Measurements from ENCODE around the gene MALL. TPM values are rescaled to one million over a fixed set of nuclear protein-coding genes. Genes with fewer than 3 reads are reported as not detected.
"Not testable (repeated sequence)": the region's sequence is repeated elsewhere in the genome, so short reads cannot be mapped to it uniquely, and the experiment has no call there.

Gene MALL
- total RNA-seq, 2 donors from 2014 or later, result 0.12 to 0.13 TPM

DNA sequence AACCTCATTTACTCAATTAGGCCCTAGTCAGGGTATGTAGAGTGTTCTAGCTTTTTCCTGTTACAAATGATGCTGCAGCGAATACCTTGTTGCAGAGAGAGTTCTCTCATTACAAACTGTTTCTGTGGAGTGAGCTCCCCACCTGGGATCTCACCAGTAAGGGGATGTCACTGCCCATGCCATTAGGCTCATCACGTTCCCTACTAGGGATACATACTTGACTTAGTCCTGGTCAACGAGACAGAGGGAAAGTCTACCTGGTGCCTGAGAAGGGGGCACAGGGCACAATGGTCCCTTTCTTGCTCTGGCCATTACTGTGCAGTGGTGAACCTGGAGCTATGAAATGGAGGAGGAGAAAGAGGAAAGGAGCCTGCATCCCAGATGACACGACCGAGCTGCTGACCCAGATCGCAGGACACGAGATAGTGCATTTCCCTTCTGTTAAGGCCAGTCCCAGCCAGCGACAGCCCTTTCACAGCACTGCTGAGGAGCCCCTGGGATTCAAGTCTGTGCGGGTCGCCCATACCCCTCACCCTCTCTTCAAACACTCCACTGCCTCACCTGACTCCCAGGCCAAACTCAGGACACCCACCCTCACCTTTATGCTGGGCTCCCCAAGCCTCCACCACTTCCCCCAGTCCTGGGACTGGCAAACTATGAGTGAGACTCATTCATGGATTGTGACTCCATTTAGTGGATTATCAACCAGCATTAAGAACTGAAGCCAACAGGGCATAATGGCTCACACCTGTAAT lies 16.0 kb downstream of the MALL start:
- DNase-seq (no peak), ATAC-seq (no peak)
- no peaks in the 10 kb centered on the region for H3K36me3 Mint-ChIP-seq (ENCODE audit: low read depth)
- peaks cover 42% of the 10 kb centered on the region for H3K27me3 Mint-ChIP-seq
- H3K9me3 ChIP-seq (ENCODE audit: control insufficient read depth, low read length, poor library complexity, severe bottlenecking), result no peaks in the 10 kb centered on the region
- no peak overlapping the region for H3K27ac Mint-ChIP-seq
- no peak overlapping the region for H3K4me3 Mint-ChIP-seq
- H3K4me1 Mint-ChIP-seq, result peaks cover 10% of the 10 kb centered on the region

GRCh38 chr2:110099038-110099425 lies 16.6 kb downstream of the MALL start:
- Mint-ChIP-seq H3K27me3 (peaks cover 36% of the 10 kb centered on the region), H3K36me3 (ENCODE audit: low read depth) (no peaks in the 10 kb centered on the region), H3K4me1 (peaks cover 8% of the 10 kb centered on the region), H3K27ac (no peak overlapping the region), H3K4me3 (no peak overlapping the region)
- no peak for DNase-seq
- ATAC-seq, result no peak
- no peaks in the 10 kb centered on the region for H3K9me3 ChIP-seq (ENCODE audit: control insufficient read depth, low read length, poor library complexity, severe bottlenecking)

DNA sequence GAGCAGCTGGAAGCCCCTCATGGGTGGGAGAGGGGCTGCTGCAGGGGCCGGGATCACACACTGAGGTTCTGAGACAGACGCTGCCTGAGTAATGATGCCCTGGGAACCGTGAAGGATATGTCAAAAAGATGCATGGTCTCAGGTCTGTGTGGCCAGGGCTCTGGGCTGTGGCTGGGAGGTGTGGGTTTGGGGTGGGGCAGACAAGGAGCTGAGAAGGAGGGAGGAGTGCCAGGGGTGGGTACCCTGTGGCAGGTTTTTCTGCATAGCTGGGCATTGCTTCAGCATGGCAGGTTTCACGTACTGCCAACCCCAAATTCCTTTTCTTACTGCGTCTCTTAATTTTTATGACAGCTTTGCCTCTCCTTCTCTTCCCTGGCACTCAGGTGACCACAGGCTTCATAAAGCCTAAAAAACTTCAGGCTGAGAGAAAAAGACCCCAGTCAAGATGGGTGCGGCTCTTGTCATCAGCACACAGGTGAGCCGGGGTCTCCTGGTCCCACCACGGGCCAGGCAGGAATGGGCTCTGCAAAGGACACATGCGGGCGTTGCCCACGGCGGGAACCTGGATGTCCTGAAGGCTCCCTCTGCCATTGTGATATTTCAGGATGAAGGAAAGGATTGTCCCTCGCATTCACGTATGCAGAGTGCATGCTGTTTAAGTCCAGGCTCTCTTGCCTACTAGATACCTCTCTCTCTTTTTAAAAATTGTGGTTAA lies 18.0 kb downstream of the MALL start:
- Mint-ChIP-seq H3K4me3 (no peak overlapping the region), H3K27me3 (peaks cover 32% of the 10 kb centered on the region), H3K27ac (no peak overlapping the region), H3K36me3 (ENCODE audit: low read depth) (no peaks in the 10 kb centered on the region), H3K4me1 (peaks cover 7% of the 10 kb centered on the region)
- no peaks in the 10 kb centered on the region for H3K9me3 ChIP-seq (ENCODE audit: control insufficient read depth, low read length, poor library complexity, severe bottlenecking)
- ATAC-seq (no peak), DNase-seq (no peak)

GRCh38 chr2:110095994-110096633 lies 19.5 kb downstream of the MALL start:
- ATAC-seq (no peak), DNase-seq (no peak)
- H3K9me3 ChIP-seq (ENCODE audit: control insufficient read depth, low read length, poor library complexity, severe bottlenecking), result no peaks in the 10 kb centered on the region
- H3K27me3 Mint-ChIP-seq, result peaks cover 17% of the 10 kb centered on the region
- H3K4me1 Mint-ChIP-seq, result no peaks in the 10 kb centered on the region
- no peak overlapping the region for H3K27ac Mint-ChIP-seq
- H3K36me3 Mint-ChIP-seq (ENCODE audit: low read depth), result no peaks in the 10 kb centered on the region
- H3K4me3 Mint-ChIP-seq, result no peak overlapping the region

GRCh38 chr2:110094884-110095534 lies 20.6 kb downstream of the MALL start:
- not testable (repeated sequence) for H3K9me3 ChIP-seq (ENCODE audit: control insufficient read depth, low read length, poor library complexity, severe bottlenecking); ATAC-seq; H3K4me1 Mint-ChIP-seq; H3K27ac Mint-ChIP-seq; DNase-seq; H3K36me3 Mint-ChIP-seq (ENCODE audit: low read depth); H3K4me3 Mint-ChIP-seq
- peaks cover 17% of the 10 kb centered on the region for H3K27me3 Mint-ChIP-seq

DNA sequence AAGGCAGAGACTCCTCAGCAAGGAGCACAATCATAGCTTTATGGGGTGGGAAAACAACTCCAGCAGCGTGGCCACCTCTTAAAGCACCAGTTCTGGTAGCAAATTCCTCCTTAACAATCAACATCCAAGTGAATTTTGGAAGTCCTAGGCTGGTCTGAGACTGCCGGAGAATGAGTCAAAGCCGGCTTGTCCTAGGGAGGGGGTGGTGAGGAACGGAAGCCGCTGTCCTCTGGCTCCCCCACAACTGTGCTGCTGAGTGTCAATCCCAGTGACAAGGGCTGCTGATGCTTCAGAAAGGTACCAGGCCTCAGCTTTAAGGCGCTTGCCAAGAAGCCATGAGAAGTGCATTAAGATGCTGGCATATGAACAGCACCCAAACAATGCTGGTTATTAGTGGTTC lies 21.7 kb downstream of the MALL start:
- not testable (repeated sequence) for H3K27ac Mint-ChIP-seq
- peaks cover 17% of the 10 kb centered on the region for H3K27me3 Mint-ChIP-seq

GRCh38 chr2:110090164-110090563 lies 25.5 kb downstream of the MALL start:
- not testable (repeated sequence) for H3K27ac Mint-ChIP-seq; H3K36me3 Mint-ChIP-seq (ENCODE audit: low read depth); H3K4me3 Mint-ChIP-seq; H3K9me3 ChIP-seq (ENCODE audit: control insufficient read depth, low read length, poor library complexity, severe bottlenecking); ATAC-seq; DNase-seq; H3K27me3 Mint-ChIP-seq; H3K4me1 Mint-ChIP-seq

More for the DNA sequence above, 21.7 kb downstream of the MALL start:
- H3K4me1 Mint-ChIP-seq; ATAC-seq; DNase-seq; H3K9me3 ChIP-seq (ENCODE audit: control insufficient read depth, low read length, poor library complexity, severe bottlenecking); H3K36me3 Mint-ChIP-seq (ENCODE audit: low read depth); H3K4me3 Mint-ChIP-seq: not testable (repeated sequence)

DNA sequence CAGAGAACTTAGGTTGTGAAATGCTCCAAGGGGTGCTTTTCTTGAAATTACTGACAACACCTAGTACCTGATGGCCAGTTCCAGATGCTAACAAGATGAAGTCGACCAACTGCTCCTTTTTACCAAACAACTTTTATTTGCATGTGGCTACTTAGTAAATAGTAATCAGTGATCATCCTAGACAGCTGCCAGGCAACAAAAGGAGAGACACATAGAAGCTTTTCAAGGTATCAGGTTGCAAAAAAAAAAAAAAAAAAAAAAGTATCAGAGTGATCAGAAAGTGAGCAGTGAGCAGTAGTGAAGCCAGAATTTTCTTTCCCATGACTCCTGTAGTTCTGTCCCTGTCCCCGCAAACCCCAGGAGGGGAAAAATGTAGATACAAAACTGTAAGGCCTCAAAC lies 31.9 kb downstream of the MALL start:
- not testable (repeated sequence) for ATAC-seq; H3K4me1 Mint-ChIP-seq; H3K27me3 Mint-ChIP-seq; H3K9me3 ChIP-seq (ENCODE audit: control insufficient read depth, low read length, poor library complexity, severe bottlenecking); H3K36me3 Mint-ChIP-seq (ENCODE audit: low read depth); H3K27ac Mint-ChIP-seq; H3K4me3 Mint-ChIP-seq; DNase-seq

GRCh38 chr2:110083162-110083561 lies 32.5 kb downstream of the MALL start:
- H3K4me1 Mint-ChIP-seq; ATAC-seq; H3K4me3 Mint-ChIP-seq; H3K27me3 Mint-ChIP-seq; H3K36me3 Mint-ChIP-seq (ENCODE audit: low read depth); DNase-seq; H3K27ac Mint-ChIP-seq; H3K9me3 ChIP-seq (ENCODE audit: control insufficient read depth, low read length, poor library complexity, severe bottlenecking): not testable (repeated sequence)

- DNase-seq; H3K36me3 Mint-ChIP-seq (ENCODE audit: low read depth); H3K4me1 Mint-ChIP-seq; H3K4me3 Mint-ChIP-seq; ATAC-seq; H3K9me3 ChIP-seq (ENCODE audit: control insufficient read depth, low read length, poor library complexity, severe bottlenecking); H3K27ac Mint-ChIP-seq; H3K27me3 Mint-ChIP-seq: not testable (repeated sequence)
Measured at GRCh38 chr2:110078104-110078503, 37.5 kb downstream of the MALL start.

- not testable (repeated sequence) for H3K27ac Mint-ChIP-seq; ATAC-seq; H3K4me3 Mint-ChIP-seq; H3K9me3 ChIP-seq (ENCODE audit: control insufficient read depth, low read length, poor library complexity, severe bottlenecking); H3K4me1 Mint-ChIP-seq; H3K27me3 Mint-ChIP-seq; DNase-seq; H3K36me3 Mint-ChIP-seq (ENCODE audit: low read depth)
Measured at GRCh38 chr2:110075896-110076295, 39.7 kb downstream of the MALL start.

- H3K27me3 Mint-ChIP-seq; H3K36me3 Mint-ChIP-seq (ENCODE audit: low read depth); H3K4me1 Mint-ChIP-seq; H3K9me3 ChIP-seq (ENCODE audit: control insufficient read depth, low read length, poor library complexity, severe bottlenecking); H3K4me3 Mint-ChIP-seq; H3K27ac Mint-ChIP-seq; ATAC-seq: not testable (repeated sequence)
- DNase-seq, result peak in 1 of 3 donors; percentile 7
Measured at GRCh38 chr2:110069869-110070268, 45.8 kb downstream of the MALL start.

DNA sequence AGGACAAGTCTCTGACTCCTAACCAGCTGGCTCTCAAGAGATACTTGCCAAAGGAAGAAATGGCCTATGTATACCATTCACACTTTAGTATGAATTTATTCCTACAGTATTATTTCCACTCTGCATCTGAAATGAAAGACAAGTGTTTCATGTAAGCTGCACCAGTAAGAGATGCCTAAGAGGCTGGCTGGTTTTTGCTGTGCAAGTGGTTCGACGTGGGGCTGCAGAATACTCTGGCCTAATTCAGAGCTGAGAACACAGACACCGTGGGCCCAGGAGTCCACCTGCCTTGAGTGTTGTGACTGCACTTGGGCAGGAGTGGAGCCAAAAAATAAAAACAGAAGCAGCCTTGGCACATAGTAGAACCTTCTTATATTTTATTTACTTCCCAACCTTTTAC lies 47.5 kb downstream of the MALL start:
- H3K36me3 Mint-ChIP-seq (ENCODE audit: low read depth); DNase-seq; H3K9me3 ChIP-seq (ENCODE audit: control insufficient read depth, low read length, poor library complexity, severe bottlenecking); H3K27ac Mint-ChIP-seq; H3K27me3 Mint-ChIP-seq; H3K4me3 Mint-ChIP-seq; ATAC-seq; H3K4me1 Mint-ChIP-seq: not testable (repeated sequence)

Data from T-helper 17 cell (primary cell).